Activated gamma-delta T cell treated with Interleukin-2 at 50 U/mL for 16 hours (primary cell): ENCODE results near the gene MEAK7.

Experiments
- DNase-seq: peaks from one replicate; pipeline ENCODE4 v3.0.0-alpha.2; 2020

Gene MEAK7, protein sequence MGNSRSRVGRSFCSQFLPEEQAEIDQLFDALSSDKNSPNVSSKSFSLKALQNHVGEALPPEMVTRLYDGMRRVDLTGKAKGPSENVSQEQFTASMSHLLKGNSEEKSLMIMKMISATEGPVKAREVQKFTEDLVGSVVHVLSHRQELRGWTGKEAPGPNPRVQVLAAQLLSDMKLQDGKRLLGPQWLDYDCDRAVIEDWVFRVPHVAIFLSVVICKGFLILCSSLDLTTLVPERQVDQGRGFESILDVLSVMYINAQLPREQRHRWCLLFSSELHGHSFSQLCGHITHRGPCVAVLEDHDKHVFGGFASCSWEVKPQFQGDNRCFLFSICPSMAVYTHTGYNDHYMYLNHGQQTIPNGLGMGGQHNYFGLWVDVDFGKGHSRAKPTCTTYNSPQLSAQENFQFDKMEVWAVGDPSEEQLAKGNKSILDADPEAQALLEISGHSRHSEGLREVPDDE

DNA sequence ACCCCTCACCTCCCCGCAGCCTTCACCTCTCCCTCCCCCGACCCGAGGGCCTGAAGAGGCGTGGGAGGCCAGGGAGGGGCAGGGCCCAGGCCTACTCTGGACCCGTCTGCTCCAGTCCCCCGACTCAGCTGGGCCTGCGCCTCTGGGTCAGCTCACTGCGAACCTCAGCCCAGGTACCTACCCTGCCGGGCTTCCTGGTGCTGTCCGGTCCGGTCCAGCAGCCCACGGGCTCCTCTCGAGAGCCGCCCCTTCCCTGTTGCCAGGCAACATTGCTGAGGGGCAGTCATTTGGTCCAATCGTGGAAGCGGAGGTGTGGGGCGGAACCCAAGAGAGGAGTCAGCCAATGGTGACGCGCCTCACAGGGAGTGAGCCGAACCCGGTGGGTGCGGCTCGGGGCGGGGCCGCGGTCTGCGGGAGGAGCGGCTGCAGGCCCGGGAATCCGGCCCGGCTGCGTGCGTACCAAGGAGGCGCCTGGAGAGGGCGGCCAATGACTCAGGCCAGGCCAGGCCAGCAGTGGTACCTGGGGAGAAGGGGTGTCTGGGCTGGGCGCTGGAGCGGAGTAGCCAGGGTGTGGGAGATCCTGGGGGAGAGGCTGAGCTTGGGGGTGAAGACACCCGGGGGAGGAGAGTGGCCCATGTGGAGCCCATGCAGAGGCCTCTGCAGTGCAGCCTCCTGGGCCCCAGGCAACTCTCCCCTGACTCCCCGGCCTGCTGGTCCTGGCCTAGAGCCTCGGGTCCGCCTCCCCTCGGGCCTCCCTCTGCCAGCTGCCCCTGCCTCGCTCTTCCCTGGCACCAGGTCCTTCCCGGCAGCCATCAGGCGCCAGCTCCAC lies at the start of gene MEAK7:
Gene MEAK7, minus strand, starts transcription at position 240 of the 829 bp plus-strand sequence. CDS start 6,573 bp downstream, outside the sequence.
- DNase-seq: peak; percentile 95

DNA sequence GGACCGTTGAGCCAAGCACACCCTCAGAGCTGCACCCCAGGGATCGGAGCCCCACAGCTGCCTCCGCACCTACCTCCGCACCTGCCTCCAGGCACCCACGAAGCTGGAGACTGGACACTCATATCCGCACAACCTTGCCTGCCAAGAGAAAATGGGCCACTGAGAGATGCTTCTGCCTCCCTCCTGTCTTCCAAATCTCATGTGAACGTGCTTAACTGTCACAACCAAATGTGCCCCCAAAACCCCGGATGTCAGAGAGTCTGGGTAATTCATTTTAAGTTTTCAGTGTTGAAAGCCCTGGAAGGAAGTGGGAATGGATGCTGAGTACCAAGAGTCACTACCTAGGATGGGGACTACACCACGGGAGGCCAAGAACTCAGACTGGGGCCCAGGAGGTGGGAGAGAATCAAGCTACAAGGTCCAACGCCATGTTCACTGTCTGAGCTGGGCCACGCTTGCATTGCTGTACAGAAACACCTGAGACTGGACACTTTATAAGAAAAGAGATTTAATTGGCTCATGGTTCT lies 49.5 kb upstream of the MEAK7 start:
- DNase-seq: peak; percentile 36

DNA sequence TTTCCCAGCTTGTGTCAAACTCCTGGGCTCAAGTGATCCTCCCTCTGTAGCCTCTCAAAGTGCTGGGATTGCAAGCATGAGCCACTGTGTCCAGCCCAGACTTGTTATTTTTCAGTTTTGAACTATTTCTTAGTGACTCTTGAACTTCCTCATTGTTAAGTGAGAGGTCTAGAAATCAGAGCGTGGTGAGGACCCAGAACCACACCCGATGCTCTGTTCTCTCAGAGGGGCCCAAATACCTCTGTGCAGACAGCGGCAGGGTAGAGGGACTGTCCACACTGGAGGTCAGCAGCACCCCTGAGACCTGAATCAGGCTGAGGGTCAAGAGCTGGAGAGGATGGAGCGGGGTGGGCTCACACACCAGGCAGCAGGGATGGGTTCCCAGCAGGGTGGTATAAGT lies 47.7 kb upstream of the MEAK7 start:
- DNase-seq: no peak

DNA sequence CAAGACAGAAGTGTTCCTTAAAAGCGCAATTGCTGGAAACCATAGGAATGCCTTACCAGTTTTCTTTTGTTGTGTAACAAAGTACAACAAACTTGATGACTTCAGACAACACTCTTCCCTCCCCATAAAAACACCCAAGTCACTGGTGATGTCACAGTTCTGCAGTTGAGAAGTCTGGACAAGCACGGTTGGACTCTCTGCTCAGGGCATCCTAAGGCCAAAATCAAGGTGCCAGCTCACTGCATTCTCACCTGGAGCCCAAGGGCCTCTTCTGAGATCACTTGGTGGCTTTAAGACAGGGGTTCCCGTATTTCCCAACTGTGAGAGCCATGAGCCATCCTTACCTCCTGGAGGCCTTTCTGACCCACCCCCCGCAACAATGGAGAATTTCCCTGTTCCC lies 45.6 kb upstream of the MEAK7 start:
- no peak for DNase-seq

DNA sequence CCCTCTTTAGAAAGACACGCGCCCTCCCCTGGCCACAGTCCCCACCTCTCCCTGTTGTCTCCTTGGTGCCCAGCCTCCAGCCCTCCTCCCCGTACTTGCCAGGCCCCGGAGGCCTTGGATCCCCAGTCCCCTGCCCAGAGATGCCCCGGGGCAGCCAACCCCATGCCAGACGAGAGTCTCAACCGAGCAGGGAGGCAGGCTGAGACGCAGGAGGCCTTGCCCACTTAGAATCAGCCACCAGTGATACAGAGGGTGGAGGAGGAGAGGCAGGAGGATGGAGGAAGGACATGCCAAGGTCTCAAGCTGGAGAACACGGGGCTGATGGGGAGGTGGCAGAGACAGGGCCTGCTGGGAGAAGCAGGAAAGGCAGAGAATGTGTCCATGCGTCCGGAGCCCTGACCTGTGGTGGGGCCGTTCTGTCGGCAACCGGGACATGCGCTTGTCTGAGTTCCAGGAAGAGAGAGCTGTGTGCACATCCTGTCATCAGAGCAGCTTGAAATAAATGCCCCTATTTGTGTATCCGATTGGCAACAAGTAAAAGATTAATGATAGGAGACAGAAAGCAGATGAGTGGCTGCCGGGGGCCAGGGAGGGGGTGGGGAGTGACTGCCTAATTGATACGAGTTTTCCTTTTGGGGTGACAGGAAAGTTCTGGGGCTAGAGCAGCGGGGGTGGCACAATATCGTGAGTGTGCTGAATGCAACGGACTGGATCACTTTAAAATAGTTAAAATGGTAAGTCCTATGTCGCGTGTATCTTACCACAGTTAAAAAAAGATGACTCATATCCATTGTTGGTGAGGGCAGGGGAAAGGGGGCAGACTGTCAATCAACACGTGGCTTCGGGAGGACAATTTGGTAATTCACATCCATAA lies 44.7 kb upstream of the MEAK7 start:
- DNase-seq: peak; percentile 12

DNA sequence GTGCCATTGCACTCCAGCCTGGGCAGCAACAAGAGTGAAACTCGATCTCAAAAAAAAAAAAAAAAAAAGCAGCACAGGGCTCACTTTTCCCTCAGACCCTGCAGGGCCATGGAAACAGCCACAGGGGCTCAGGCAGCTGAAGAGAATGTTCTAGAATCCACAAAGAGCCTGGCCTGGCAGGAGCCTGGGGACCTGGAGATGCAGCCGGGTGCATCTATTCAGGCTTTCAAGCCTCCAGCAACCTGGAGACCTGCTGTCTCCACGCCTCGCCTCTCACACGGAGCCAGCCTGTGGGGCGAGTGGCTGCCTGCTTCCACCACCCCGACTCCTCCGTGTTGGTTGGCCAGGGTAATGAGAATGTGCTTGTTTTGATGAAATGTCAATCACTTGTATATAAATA lies 44.0 kb upstream of the MEAK7 start:
- DNase-seq: no peak

DNA sequence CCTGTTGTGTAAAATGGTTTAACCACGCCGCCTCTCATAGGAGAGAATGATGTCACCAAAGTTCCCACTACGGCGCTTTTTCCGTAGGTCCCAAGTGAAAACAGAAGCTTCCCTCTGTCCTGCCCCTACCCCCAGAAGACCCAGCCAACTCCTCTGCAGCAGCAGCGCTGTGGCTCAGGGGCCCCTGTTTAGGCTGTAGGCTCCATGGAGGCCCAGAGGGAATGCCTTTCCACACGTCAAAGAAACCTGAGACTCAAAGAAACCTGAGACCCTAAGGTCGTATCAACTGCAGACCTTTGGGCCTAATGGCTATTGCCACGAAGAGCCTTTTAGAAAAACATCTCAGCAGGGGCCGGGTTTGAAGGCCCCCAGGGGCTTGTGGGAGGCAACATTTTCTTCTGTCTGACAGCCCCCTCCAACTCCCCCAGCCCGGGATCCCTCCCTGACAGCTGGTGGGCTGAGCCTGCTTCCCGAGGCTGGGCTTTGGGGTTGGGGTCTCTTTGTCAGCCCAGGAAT lies 43.1 kb upstream of the MEAK7 start:
- no peak for DNase-seq

DNA sequence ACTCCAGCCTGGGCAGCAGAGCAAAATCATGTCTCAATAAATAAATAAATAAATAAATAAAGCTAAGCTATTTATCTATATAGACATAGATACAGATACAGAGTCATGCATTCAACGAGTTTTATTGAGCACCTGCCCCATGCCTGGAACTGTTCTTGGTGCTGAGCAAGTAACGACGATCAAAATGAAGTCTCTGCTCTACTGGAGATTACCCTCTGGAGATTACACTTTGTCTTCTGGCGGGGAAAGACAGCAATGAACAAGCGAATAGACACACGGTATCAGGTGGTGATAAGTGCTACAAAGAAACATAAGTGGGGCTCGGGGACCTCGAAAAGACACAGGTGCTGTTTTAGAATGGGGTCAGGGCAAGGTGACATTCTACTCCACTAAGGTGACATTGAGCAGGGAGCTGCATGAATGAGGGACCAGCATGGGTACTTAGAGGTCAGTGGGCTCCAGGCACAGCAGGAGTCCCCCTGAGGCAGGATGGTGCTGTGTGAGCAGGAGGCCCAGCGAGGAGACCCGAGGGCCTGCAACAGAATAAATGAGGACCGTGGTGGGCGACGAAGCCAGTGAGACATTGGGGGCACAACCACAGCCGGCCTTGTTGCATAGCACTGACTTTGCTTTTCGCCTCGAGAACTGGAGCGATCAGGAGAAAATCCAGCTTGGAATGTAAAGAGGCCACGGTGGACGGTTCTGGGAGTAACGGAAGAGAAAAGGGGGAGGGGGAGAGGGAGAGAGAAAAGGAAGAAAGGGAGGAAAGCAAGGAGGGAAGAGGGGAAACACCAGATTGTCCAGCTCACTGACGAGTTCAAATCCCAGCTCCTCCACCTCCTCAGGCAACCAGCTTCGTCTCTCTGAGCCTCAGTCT lies 42.4 kb upstream of the MEAK7 start:
- no peak for DNase-seq

DNA sequence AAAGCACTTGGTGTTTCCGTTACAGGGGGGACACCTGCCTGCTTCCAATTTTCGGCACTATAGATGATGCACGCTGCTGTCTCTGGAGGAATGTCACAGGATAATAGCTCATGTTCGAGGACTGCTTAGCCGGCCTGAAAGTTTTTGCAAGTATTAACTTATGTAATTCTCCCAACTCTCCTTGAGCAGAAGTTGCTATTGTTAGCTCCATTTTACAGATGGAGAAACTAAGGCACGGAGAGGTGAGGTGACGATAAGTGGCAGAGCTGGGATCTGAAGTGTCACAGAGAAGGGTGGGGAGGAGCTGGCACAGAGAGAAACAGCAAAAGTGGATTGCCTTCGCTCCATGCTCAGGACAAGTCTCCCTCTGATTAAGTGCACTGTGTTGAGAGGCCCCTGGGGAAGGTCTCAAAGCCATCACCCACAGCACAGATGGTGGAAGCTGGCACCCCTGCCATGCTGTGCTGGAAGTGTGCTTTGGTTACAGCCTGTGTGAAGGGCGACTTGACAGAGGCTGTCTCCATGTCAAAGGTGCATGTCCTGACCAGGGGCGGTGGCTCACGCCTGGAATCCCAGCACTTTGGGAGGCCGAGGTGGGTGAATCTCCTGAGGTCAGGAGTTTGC lies 40.8 kb upstream of the MEAK7 start:
- DNase-seq: no peak

DNA sequence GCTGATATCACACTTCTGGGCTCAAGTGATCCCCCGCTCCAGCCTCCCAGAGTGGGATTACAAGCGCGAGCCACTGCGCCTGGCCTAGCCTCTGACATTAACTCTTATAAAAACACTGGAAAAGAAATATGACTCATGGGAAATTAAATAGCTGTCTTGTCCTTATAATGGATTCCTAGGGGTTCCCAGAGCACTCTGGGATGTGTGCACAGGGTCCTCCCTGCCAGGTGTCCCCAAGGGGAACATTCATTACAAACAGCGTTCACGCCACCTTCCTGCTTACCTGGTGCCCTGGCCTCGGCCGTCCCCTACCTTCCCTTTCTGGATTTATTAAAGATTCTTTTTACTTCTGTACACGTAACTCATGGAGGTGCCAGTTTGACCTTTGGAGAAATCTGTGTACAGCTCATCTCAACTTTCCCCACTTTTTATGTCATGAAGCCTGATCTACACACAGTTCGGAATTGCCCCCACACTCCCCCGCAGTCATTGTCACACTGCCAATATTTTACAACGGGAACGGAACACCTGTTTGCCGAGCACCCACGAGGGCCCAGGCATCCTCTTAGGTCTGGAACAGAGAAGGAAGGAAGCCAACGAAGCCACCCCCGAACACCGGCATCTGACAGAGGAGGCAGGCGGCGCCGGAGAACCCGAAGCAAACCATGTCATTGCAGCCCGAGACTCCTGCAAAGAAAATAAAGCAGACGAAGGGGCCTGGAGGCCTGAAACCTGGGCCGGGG lies 39.7 kb upstream of the MEAK7 start:
- no peak for DNase-seq

DNA sequence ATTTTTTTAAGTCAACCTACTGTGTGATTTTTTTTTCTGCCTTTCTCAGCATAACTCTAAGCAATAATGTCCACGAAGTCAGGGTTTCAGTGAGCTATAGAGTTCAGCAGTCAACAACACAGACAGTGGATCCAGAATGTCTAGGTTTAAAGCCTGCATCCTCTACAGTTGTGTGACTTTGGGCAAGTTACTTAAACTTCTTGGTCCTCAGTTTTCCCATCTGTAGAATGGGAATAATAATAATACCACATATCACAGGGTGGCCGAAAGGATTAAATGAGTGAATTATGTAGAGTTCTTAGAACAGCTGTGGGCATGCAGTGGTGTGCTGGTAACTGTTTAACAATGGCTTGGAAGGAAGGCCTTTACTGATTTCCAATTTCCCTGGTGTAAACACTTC lies 38.8 kb upstream of the MEAK7 start:
- no peak for DNase-seq

DNA sequence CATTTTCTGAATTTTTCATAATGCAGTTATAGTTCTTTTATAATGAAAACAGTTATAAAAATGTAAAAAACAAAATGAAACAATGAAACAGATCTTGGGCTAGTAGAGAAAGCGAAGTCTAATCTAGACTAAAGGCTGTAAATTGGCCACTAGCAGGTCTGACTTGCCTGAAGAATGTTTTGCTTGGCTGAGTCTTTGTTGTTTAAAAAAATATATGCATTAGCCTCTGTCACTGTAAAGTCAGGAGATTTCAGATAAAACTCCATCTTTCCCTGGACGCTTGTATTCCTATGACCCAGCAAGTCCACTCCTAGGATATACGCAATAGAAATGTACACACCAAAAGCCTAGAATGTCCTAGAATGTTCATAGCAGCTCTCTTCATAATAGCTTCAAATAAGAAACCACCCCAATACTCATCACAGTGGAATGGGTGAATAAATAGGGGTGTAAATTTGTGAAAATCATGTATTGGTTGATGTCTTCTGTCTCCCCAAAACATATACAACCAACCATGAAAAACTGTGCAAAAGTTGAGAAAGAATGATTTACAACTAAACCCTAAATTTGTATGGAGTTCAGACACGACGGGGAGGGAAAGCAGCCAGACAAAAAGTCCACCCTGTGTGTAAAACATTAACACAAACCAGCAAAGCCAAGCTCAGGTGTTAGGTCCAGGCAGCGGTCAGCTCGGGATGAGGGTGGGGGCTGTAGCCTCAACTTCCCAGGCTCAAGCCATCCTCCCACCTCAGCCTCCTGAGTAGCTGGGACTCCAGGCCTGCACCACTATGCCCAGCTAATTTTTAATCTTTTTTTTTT lies 37.7 kb upstream of the MEAK7 start:
- DNase-seq: no peak

DNA sequence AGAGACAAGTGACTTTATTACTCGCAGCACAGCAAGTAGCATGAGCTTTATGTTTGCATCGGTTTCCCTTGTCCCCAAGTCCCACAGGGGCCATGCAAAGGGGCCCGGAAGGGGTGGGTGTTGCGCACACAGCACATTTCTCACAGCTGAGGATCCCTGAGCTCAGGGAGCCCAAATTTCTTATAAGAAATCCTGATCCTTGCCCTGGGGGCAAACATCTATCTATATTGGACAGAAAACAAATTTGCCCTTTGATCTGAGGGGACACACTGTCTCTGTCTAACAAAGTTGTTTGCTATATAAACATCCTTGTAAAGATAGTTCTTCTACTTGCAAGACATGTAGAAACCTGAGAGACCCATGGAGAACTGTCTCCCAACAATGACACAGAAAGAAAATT lies 35.7 kb upstream of the MEAK7 start:
- DNase-seq: no peak

DNA sequence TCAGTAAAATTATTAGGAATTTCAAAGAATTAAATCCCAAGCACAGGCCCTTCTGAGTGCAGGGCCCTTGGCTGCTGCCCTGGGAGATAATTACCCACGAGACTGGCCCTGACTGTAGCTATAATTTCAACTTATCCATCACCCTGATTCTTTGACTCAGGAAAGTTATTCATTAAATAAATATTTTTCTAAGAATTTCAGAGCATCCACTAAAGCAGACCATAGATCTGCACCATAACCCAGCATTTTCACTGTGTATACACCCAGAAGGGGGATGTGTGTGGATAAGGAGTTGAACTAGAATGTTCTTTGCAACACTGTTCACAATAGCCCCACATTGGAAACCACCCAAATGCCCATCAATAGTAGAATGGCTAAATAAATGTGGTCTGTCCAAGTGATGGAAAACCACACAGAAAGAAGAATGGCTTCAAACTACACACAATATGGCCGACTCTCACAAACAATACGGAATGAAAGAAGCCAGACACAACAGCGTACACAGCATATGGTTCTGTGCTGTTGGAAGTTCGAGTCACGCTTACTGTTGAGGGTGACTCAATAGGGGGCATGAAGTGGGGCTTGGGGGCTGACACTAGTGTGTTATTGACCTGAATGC lies 33.9 kb upstream of the MEAK7 start:
- DNase-seq: no peak

DNA sequence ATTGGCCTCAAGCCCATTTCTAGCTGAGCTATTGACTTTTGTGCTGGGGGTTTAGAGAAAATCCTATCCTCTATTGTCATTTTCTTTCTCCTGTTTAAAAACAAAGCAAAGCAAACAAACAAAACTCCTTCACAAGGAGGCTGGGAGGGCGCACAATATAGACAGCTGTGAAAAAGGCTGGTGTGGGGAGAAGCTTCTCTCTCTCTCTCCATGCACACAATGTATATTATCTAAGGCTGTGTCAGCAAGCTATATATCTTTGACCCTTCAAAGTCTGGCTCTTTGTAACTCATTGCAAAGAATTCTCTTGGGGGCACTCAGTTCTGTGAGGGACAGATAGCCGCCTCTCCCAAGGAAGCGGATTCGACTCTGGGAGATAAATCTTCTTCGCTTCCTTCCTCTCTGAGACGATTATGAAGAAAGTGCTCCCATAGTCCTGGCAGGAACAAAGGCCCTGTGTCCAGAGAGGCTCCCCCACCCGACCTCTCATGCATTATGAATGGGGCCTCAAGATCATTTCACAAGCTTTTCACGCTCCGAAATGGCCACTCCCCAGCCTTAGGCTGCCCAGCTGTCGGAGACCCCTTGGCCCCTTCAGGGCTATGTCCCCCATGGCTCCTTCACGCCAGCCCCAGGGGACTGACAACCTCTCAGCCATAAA lies 33.2 kb upstream of the MEAK7 start:
- no peak for DNase-seq

DNA sequence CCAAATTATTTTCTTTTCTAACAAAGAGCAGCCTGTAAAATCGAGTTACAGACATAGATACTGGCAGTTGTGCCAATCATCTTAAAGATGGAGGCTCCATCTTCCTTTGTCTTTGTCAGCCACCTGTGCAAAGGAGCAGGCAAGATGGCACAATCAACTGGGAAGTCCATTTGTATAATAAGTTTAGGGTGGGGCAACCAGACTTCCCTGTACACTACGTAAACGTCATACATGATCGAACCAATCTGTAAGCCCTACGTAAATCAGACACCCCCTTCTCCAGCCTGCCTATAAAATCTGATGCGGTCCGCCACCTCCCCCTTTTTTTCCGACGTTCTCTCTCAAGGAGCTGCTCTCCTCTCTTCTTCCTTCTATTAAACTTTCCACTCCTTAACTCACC lies 31.4 kb upstream of the MEAK7 start:
- no peak for DNase-seq

DNA sequence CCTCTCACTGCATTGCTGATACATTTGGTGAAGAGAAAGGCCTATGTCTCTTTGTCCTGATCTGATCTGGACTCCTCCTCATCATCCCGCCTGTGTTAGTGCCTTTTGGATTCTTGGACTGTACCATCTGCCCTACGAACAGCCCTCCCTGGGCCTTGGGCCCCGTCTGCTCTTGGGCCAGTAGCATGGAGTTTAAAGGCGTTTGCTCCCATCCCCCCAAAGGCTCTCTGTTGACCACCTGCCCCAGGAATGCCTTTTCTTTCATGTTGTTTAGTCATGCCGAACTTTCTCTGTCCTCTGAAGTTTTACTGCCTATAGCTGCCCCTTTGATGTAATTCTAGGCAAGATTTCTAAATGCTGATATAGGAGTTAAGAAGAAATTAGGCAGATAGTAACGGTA lies 30.9 kb upstream of the MEAK7 start:
- no peak for DNase-seq

DNA sequence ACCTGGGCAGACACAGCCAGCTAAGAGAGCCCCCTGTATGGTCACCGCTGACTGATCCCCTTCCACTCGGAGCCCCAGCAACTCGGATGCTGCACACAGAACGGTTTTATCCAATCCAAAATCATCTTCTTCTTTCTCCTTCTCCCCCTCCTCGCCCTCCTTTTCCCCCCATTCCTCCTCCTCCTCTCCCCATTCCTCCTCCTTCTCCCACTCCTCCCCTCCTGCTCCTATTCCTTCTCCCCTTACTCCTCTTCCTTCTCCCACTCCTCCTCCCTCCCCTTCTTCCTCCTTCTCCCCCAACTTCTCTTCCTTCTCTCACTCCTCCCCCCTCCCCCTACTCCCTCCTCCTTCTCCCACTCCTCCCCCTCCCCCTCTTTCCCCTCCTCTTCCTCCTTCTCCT lies 30.4 kb upstream of the MEAK7 start:
- no peak for DNase-seq
